Loucy (cell line): ENCODE results near the gene KIF26A.

ENCODE experiments used
- H2AFZ ChIP-seq: fragments of 200-600 bp; sonication (generic); 2 replicates; pipeline ENCODE4 v1.6.0; 2016; ENCODE audit warnings: antibody characterized with exemption, mild to moderate bottlenecking, low read length, moderate library complexity
- H3F3A ChIP-seq: fragments of 200-600 bp; 2 replicates; pipeline ENCODE4 v1.6.0; 2016; ENCODE audit warnings: antibody characterized with exemption, low read depth, mild to moderate bottlenecking
- H3K27me3 ChIP-seq: fragments of 200-600 bp; sonication (generic); 2 replicates; pipeline ENCODE4 v1.6.1; 2014; ENCODE audit warnings: low read length, mild to moderate bottlenecking; ENCODE audit not compliant: insufficient read depth, poor library complexity, severe bottlenecking
- H3K36me3 ChIP-seq: fragments of 200-600 bp; sonication (generic); 2 replicates; pipeline ENCODE4 v1.6.1; 2016; ENCODE audit warnings: low read length; ENCODE audit not compliant: insufficient read depth
- H3K4me1 ChIP-seq: fragments of 200-600 bp; sonication (generic); 2 replicates; pipeline ENCODE4 v1.5.1; 2014; ENCODE audit warnings: low read length, mild to moderate bottlenecking; ENCODE audit not compliant: insufficient read depth, poor library complexity, severe bottlenecking
- H3K4me2 ChIP-seq: fragments of 200-600 bp; sonication (generic); 2 replicates; pipeline ENCODE4 v1.6.0; 2014; ENCODE audit warnings: antibody characterized with exemption, low read length, low read depth, mild to moderate bottlenecking; ENCODE audit not compliant: poor library complexity, severe bottlenecking
- H3K4me3 ChIP-seq: fragments of 200-600 bp; sonication (generic); 2 replicates; pipeline ENCODE4 v1.5.1; 2014; ENCODE audit warnings: low read length, mild to moderate bottlenecking, mixed read lengths; ENCODE audit not compliant: poor library complexity, severe bottlenecking
- H3K79me2 ChIP-seq: fragments of 200-600 bp; sonication (generic); 2 replicates; pipeline ENCODE4 v1.6.1; 2014; ENCODE audit warnings: low read length; ENCODE audit not compliant: insufficient read depth
- H3K9ac ChIP-seq: fragments of 200-600 bp; sonication (generic); 2 replicates; pipeline ENCODE4 v1.6.0; 2014; ENCODE audit warnings: mild to moderate bottlenecking, low read depth, low read length, moderate library complexity; ENCODE audit not compliant: poor library complexity, severe bottlenecking
- H3K9me2 ChIP-seq: fragments of 200-600 bp; sonication (generic); replicated peaks from 2 replicates; pipeline ENCODE4 v1.6.1; 2016; ENCODE audit warnings: low read depth, low read length, mixed read lengths
- H3K9me3 ChIP-seq: fragments of 200-600 bp; sonication (generic); 2 replicates; pipeline ENCODE4 v1.6.1; 2014; ENCODE audit warnings: mild to moderate bottlenecking, antibody characterized with exemption, low read length, low read depth; ENCODE audit not compliant: insufficient read depth
- H4K20me1 ChIP-seq: fragments of 200-600 bp; sonication (generic); 2 replicates; pipeline ENCODE4 v1.6.0; 2014; ENCODE audit warnings: antibody characterized with exemption, low read length, mild to moderate bottlenecking; ENCODE audit not compliant: insufficient read depth, poor library complexity, severe bottlenecking
- CTCF ChIP-seq: fragments of 200-600 bp; sonication (generic); conservative IDR thresholded peaks from 2 replicates; pipeline ENCODE4 v1.5.1; 2014; ENCODE audit warnings: mild to moderate bottlenecking, antibody characterized with exemption, low read length
- EZH2phosphoT487 ChIP-seq: fragments of 200-600 bp; IDR thresholded peaks from 2 replicates; pipeline ENCODE4 v1.6.1; 2018; ENCODE audit warnings: antibody characterized with exemption, mild to moderate bottlenecking, moderate library complexity, borderline replicate concordance

The KIF26A gene

GRCh38 chr14:104143521-104144452 lies 5.4 kb downstream of the KIF26A start:
- no peaks in the 10 kb centered on the region for H3K9me3 ChIP-seq
- H3K36me3 ChIP-seq, result no peaks in the 10 kb centered on the region
- H3K4me3 ChIP-seq, result no peak overlapping the region
- no peaks in the 10 kb centered on the region for H3K79me2 ChIP-seq
- H3K4me2 ChIP-seq, result no peak overlapping the region
- no peaks in the 10 kb centered on the region for H3K27me3 ChIP-seq
- no peaks in the 10 kb centered on the region for H4K20me1 ChIP-seq
- H2AFZ ChIP-seq, result no peak overlapping the region
- H3F3A ChIP-seq, result no peaks in the 10 kb centered on the region
- no peak overlapping the region for H3K9ac ChIP-seq
- TF ChIP-seq CTCF (no peak), EZH2phosphoT487 (no peak)
- no peaks in the 10 kb centered on the region for H3K9me2 ChIP-seq
- no peaks in the 10 kb centered on the region for H3K4me1 ChIP-seq

- H3K79me2 ChIP-seq, result no peaks in the 10 kb centered on the region
- no peak overlapping the region for H3K9ac ChIP-seq
- H3K4me1 ChIP-seq, result no peaks in the 10 kb centered on the region
- H3K4me3 ChIP-seq, result no peak overlapping the region
- H2AFZ ChIP-seq, result no peak overlapping the region
- no peaks in the 10 kb centered on the region for H3K36me3 ChIP-seq
- H3F3A ChIP-seq, result no peaks in the 10 kb centered on the region
- H3K4me2 ChIP-seq, result no peak overlapping the region
- no peak for TF ChIP-seq EZH2phosphoT487
- no peak for TF ChIP-seq CTCF
- no peaks in the 10 kb centered on the region for H4K20me1 ChIP-seq
- no peaks in the 10 kb centered on the region for H3K27me3 ChIP-seq
- no peaks in the 10 kb centered on the region for H3K9me2 ChIP-seq
- no peaks in the 10 kb centered on the region for H3K9me3 ChIP-seq
Observed at GRCh38 chr14:104144453-104144790, 6.0 kb downstream of the KIF26A start.

GRCh38 chr14:104144911-104145825 lies 6.8 kb downstream of the KIF26A start:
- H3F3A ChIP-seq, result no peaks in the 10 kb centered on the region
- no peak overlapping the region for H3K4me2 ChIP-seq
- no peaks in the 10 kb centered on the region for H3K27me3 ChIP-seq
- H4K20me1 ChIP-seq, result no peaks in the 10 kb centered on the region
- no peaks in the 10 kb centered on the region for H3K9me2 ChIP-seq
- no peak overlapping the region for H3K9ac ChIP-seq
- no peak for TF ChIP-seq CTCF
- TF ChIP-seq EZH2phosphoT487, result no peak
- no peaks in the 10 kb centered on the region for H3K4me1 ChIP-seq
- H3K79me2 ChIP-seq, result no peaks in the 10 kb centered on the region
- no peak overlapping the region for H2AFZ ChIP-seq
- no peaks in the 10 kb centered on the region for H3K36me3 ChIP-seq
- no peak overlapping the region for H3K4me3 ChIP-seq
- H3K9me3 ChIP-seq, result no peaks in the 10 kb centered on the region
